Adrenal gland (tissue), 12 donors: ENCODE results near the gene CKB. TPM values are rescaled to one million over a fixed set of nuclear protein-coding genes. Genes with fewer than 3 reads are reported as not detected.

Experiments
- DNase-seq, 7 donors: peaks; one replicate each; pipeline ENCODE4 v3.0.0-alpha.2; 2019 to 2020
- H3K27ac ChIP-seq, 5 donors: fragments of 200-600 bp; sonication (generic) in 4 of 5; 1 replicate in 3 of 5; 2 replicates in 2 of 5; pipeline versions ENCODE4 v1.5.1 to v1.8.0; 2016 to 2020; ENCODE audit warnings: mild to moderate bottlenecking in 1 of 5
- H3K27me3 ChIP-seq: fragments of 200-600 bp; 2 replicates; pipeline ENCODE4 v1.8.0; 2021
- H3K36me3 ChIP-seq, 2 donors: fragments of 200-600 bp; replicated peaks in 1 of 2; 1 replicate in 1 of 2; 2 replicates in 1 of 2; pipeline versions ENCODE4 v1.5.1 to v1.8.0; 2018 to 2022
- H3K4me1 ChIP-seq, 2 donors: fragments of 200-600 bp; replicated peaks in 1 of 2; 1 replicate in 1 of 2; 2 replicates in 1 of 2; pipeline versions ENCODE4 v1.5.1 to v1.8.0; 2018 to 2021
- H3K4me3 ChIP-seq, 4 donors: fragments of 200-600 bp; sonication (generic) in 3 of 4; one replicate each; pipeline ENCODE4 v1.5.1; 2016 to 2018
- H3K9me3 ChIP-seq, 3 donors: fragments of 200-600 bp; sonication (generic) in 1 of 3; replicated peaks in 1 of 3; 1 replicate in 2 of 3; 2 replicates in 1 of 3; pipeline versions ENCODE4 v1.5.1 to v1.8.0; 2016 to 2021
- POLR2A ChIP-seq, 2 donors: fragments of 450-650 bp; IDR thresholded peaks; one replicate each; pipeline ENCODE4 v1.6.1; 2017; ENCODE audit warnings: antibody characterized with exemption in 2 of 2, mild to moderate bottlenecking in 2 of 2, moderate library complexity in 1 of 2
- WGBS, 4 donors: extraction: QIAGEN DNeasy Blood & Tissue Kit in 2 of 4; methylation state at CpG; one replicate each; pipeline versions ENCODE4 v1.1.5 to v1.1.7; 2013 to 2017; 5-methylcytosine and 5-hydroxymethylcytosine counted together
- intact Hi-C, 2 donors: fragments of 100-400 bp; cut with DNase I; formaldehyde crosslinking; loops; one replicate each; pipeline versions ENCODE4 v1.14.1 to v1.15.0; 2022 to 2023
- polyA plus RNA-seq, 3 donors: library from polyadenylated mRNA; stranded (reverse); fragments of 200-250 nt in 2 of 3; fragments of 350-450 nt in 1 of 3; fragmentation: Illumina TruSeq in 1 of 3; extraction: RNeasy Lipid Tissue Mini Kit (QIAGEN cat#74804) in 1 of 3; gene quantifications; one replicate each; pipeline ENCODE4 v1.2.3, GENCODE V29; 2013 to 2014
- total RNA-seq, 9 donors: library from RNA; depleted of rRNA in 4 of 9; stranded (reverse); fragments of >200 nt in 4 of 9; fragments of 120-200 nt in 1 of 9; fragmentation: NEBNext Ultra II Directional in 1 of 9; extraction: Animal tissue kit (Norgen Biotek cat#: 25700) in 1 of 9; gene quantifications; one replicate each; pipeline versions ENCODE4 v1.1.0 to v1.2.4, GENCODE V29; 2013 to 2023
- TF ChIP-seq, protein P1 (sequence below), 6 experiments: fragments of 450-650 bp in 4 of 6; fragments of 200-600 bp in 2 of 6; sonication (generic) in 1 of 6; IDR thresholded peaks; 1 replicate in 5 of 6; 2 replicates in 1 of 6; pipeline versions ENCODE4 v1.5.1 to v1.8.0; 2016 to 2021; ENCODE audit warnings: antibody characterized with exemption in 6 of 6, mild to moderate bottlenecking in 2 of 6, moderate library complexity in 1 of 6
- donor health status: healthy with polysubstance abuse.
- donor health status: Bipolar disorder and iron deficiency.
- donor health status: DM: yes; HTN: yes; CAD: no.
- donor health status: DM: no; HTN: no; CAD: no.
- donor health status: DM: no; HTN: no; CAD: no.
- donor health status: DM: yes; HTN: yes; CAD: no.

The CKB gene
- total and polyA plus RNA-seq, 12 donors: 11.0 to 410 (median 198) TPM

DNA sequence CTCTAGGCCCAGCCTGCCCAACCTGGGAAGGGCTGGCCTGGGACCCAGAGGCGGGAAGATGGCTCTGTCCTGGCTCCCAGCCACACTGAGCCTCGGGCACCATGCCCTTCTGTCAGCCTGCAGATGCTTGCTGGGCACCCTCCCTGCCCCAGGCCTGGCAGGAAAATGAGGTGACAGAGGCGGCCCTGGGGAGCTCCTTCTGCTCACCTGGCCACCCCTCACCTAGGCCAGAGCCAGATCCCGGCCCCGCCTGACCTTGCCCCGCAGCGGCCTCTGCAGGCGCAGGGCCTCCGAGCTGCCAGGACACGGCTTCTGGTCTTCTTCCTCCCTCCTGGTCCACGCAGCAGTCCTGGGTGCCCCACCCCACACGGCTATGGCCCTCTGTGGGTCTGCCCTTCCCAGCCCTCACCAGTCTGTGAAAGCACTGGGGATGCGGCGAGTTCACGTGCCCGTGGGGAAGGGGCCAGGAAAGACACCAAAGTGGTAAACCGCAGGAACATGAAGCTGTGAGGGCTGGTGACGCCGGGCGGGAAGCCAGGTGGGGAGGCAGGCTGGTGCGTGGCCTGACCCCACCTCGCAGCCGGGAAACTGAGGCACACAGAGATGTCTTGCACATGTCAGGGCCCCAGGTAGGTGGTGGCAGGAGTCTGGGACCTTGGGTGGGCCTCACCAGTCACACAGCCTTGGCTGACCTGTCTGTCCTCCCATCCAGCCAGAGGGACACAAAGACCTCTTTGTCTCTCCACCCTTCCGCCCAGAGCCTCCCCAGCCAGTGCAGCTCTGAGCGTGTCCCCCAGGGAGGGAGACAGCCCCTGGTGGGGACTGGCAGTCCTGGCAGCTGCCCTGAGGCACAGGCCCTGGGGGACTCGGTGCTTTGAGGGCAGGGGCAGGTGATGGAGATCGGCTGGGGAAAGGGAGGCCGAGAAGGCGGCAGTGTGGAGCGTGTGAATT is 27.0 kb upstream of the CKB start:
- Histone ChIP-seq H3K4me3 (no peak overlapping the region), H3K9me3 (no peaks in the 10 kb centered on the region), H3K36me3 (no peaks in the 10 kb centered on the region), H3K27me3 (no peaks in the 10 kb centered on the region), H3K4me1 (peaks cover 21 to 33% of the 10 kb centered on the region in 2 donors), H3K27ac (peak overlapping the region in 2 of 5 donors; percentile 62 to 87)
- intact Hi-C loops: loop anchor here in 1 of 2 donors (5.0 kb wide), 1 partner anchor 47 kb away; no protein-coding TSS in a partner anchor
- TF ChIP-seq, protein P1, sequence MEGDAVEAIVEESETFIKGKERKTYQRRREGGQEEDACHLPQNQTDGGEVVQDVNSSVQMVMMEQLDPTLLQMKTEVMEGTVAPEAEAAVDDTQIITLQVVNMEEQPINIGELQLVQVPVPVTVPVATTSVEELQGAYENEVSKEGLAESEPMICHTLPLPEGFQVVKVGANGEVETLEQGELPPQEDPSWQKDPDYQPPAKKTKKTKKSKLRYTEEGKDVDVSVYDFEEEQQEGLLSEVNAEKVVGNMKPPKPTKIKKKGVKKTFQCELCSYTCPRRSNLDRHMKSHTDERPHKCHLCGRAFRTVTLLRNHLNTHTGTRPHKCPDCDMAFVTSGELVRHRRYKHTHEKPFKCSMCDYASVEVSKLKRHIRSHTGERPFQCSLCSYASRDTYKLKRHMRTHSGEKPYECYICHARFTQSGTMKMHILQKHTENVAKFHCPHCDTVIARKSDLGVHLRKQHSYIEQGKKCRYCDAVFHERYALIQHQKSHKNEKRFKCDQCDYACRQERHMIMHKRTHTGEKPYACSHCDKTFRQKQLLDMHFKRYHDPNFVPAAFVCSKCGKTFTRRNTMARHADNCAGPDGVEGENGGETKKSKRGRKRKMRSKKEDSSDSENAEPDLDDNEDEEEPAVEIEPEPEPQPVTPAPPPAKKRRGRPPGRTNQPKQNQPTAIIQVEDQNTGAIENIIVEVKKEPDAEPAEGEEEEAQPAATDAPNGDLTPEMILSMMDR (IDR thresholded peaks at IDR 0.05): no peak
- TF ChIP-seq POLR2A (IDR thresholded peaks at IDR 0.05): no peak
- DNase-seq: peak in 1 of 7 donors; percentile 46
- 76 to 84% (median 81%) methylated on average over 20 to 30 of the region's 30 CpGs for WGBS, 4 donors

DNA sequence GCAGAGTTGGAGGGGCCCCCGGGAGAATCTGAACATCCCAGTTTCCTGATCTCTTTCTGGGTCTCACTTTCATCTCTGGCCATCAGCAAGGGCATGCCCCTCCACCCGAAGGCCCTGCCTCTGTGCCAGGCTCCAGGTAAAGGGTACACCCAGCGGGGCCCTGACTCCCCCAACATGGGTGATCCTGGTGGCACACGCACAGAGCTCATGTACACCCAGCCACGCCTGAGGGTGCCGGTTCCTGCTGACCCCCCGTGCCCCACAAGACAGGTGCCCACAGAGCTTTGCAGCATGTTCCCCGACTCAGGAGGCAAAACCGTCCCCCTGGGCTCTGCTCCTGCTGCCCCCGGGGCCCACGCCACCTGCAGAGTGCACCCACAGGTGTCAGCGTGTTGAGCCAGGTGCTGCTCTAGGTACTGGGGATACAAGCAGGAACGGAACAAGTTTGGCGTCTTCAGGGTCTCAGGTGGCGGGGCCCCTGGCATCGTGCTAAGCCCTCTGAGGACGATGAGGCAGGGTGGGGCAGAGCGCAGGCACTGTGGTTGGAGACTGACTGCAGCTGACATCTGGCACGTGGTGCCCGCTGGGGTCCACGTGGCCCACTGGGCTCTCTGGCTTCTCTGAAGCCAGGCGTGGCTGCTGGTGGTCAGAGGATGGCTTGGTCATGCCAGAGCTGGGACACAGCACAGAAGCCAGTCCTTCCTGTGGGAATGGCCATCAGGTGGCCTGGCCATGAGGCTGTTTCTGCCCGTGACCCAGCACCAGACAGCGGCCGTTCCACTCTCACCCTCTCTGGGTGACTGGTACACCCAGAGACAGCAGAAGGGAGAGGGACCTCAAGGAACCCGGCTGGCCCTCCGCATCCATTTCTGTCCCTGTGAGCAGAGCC is 26.1 kb upstream of the CKB start:
- H3K27ac ChIP-seq: peak overlapping the region in 2 of 5 donors; percentile 62 to 87
- 85 to 95% (median 88%) methylated on average over 8 to 27 of the region's 27 CpGs for WGBS, 4 donors
- no peaks in the 10 kb centered on the region for H3K27me3 ChIP-seq
- H3K36me3 ChIP-seq: no peaks in the 10 kb centered on the region
- TF ChIP-seq POLR2A (IDR thresholded peaks at IDR 0.05): no peak
- peaks cover 21 to 40% of the 10 kb centered on the region in 2 donors for H3K4me1 ChIP-seq
- H3K4me3 ChIP-seq: no peak overlapping the region
- intact Hi-C loops: loop anchor here in 1 of 2 donors (5.0 kb wide), 1 partner anchor 46 kb away; no protein-coding TSS in a partner anchor
- H3K9me3 ChIP-seq: no peaks in the 10 kb centered on the region
- peak in 1 of 7 donors; percentile 19 for DNase-seq

DNA sequence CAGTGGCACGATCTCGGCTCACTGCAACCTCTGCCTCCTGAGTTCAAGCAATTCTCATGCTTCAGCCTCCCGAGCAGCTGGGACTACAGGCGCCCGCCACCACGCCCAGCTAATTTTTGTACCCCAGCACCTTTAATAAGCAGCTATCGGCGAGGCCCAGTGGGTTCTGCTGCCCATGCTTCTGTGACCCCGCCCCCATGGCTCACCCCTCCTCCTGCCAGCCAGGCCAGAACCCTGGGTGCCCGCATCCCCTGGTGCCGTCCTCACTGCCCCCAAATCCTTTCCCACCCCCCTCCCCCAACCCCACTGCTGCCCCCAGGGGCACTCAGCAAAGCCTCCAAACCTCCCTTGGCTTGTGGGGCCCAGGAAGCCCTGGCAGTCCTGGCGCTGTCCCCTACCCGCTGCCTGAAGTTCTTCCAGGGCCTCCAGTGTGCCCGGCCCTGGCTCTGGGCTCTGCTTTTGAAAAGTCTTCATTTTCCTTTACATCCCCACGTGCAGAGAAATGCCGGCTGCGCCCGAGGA is 25.4 kb upstream of the CKB start:
- Histone ChIP-seq H3K9me3 (no peaks in the 10 kb centered on the region), H3K27ac (no peak overlapping the region), H3K27me3 (no peaks in the 10 kb centered on the region), H3K4me1 (peaks cover 27 to 44% of the 10 kb centered on the region in 2 donors), H3K4me3 (no peak overlapping the region), H3K36me3 (no peaks in the 10 kb centered on the region)
- intact Hi-C loops: loop anchor here (2.0 to 5.0 kb wide), 2 partner anchors 46 to 47 kb away; no protein-coding TSS in a partner anchor
- TF ChIP-seq POLR2A (IDR thresholded peaks at IDR 0.05): no peak
- TF ChIP-seq, protein P1 (IDR thresholded peaks at IDR 0.05): no peak
- peak in 1 of 7 donors; percentile 18 for DNase-seq
- 83 to 92% (median 87%) methylated on average over 18 of the region's 18 CpGs for WGBS, 4 donors

DNA sequence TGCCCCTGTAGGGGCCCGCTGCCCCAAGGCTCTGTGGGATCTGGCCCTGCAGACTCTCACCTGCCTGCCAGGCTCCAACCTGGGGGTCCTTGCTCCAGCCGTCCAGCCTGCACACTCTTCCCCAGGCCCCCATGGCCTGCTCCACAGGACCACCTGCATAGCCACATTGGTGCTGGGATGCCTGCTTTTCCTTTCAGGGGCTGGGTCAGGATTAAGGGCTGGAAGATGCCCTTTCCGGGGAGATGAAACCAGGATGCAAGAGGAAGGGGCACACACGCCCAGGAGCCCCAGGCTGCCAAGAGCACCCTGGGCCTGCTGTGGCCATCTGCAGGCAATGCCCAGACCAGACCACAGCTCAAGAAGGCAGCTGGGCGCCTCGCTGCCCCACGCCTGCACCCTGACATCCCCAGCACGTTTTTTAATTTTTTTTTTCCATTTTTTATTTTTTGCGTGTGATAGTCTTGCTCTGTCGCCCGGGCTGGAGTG is 24.9 kb upstream of the CKB start:
- no peaks in the 10 kb centered on the region for H3K36me3 ChIP-seq
- no peaks in the 10 kb centered on the region for H3K27me3 ChIP-seq
- DNase-seq: peak in 2 of 7 donors; percentile 5 to 14
- no peak overlapping the region for H3K27ac ChIP-seq
- peaks cover 27 to 45% of the 10 kb centered on the region in 2 donors for H3K4me1 ChIP-seq
- no peak overlapping the region for H3K4me3 ChIP-seq
- H3K9me3 ChIP-seq: no peaks in the 10 kb centered on the region
- intact Hi-C loops: loop anchor here (2.0 to 5.0 kb wide), 2 partner anchors 45 to 47 kb away; no protein-coding TSS in a partner anchor
- TF ChIP-seq, protein P1 (IDR thresholded peaks at IDR 0.05): no peak
- no peak for TF ChIP-seq POLR2A (IDR thresholded peaks at IDR 0.05)
- WGBS, 4 donors: 76 to 82% (median 79%) methylated on average over 8 to 11 of the region's 11 CpGs
